ENCODE measurements around the gene PHEX. TPM values are rescaled to one million over a fixed set of nuclear protein-coding genes. Genes with fewer than 3 reads are reported as not detected.

Gene PHEX
- total RNA-seq, 1 donor from 2014 or later = 5.3 TPM

DNA sequence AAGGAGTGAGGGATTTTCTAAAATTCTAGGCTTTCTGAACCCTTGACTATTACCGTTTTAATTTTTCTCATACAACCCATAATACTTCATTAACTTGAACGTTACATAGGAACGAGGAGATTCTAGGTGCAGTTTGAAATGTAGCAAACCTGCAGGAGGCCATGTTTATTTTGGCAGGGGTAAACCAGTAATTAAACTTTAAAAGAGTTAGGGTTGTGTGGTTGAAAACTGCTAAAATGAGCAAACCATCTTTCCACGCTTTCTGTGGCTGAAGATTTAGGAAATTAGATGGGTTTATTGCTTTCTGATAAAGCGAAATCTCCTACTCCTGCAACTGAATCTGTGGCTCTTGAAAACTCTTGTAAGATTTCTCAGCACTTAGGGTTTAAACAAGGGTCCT, 1.7 kb downstream of the PHEX start:
- H3K36me3 ChIP-seq (ENCODE audit: control insufficient read depth, insufficient read depth, low read length) = no peaks in the 10 kb centered on the region
- no peaks in the 10 kb centered on the region for H3K27me3 ChIP-seq (ENCODE audit: control insufficient read depth, insufficient read depth, low read length)
- DNase-seq (ENCODE audit: low read depth) = no peak
- FAIRE-seq = no peak
- TF ChIP-seq CTCF (IDR thresholded peaks at IDR 0.05; ENCODE audit: insufficient read depth, low read length, severe bottlenecking) = no peak
- H3K4me3 ChIP-seq (ENCODE audit: low read depth, low read length) = no peak overlapping the region

GRCh38 chrX:22035236-22035635, 3.1 kb downstream of the PHEX start:
- TF ChIP-seq CTCF (IDR thresholded peaks at IDR 0.05; ENCODE audit: insufficient read depth, low read length, severe bottlenecking) = no peak
- Histone ChIP-seq H3K4me3 (ENCODE audit: low read depth, low read length) (no peak overlapping the region), H3K36me3 (ENCODE audit: control insufficient read depth, insufficient read depth, low read length) (no peaks in the 10 kb centered on the region), H3K27me3 (ENCODE audit: control insufficient read depth, insufficient read depth, low read length) (no peaks in the 10 kb centered on the region)
- DNase-seq (ENCODE audit: low read depth) (no peak), FAIRE-seq (no peak)

GRCh38 chrX:22037225-22037624, 5.1 kb downstream of the PHEX start:
- FAIRE-seq (no peak), DNase-seq (ENCODE audit: low read depth) (no peak)
- Histone ChIP-seq H3K27me3 (ENCODE audit: control insufficient read depth, insufficient read depth, low read length) (no peaks in the 10 kb centered on the region), H3K36me3 (ENCODE audit: control insufficient read depth, insufficient read depth, low read length) (no peaks in the 10 kb centered on the region), H3K4me3 (ENCODE audit: low read depth, low read length) (no peak overlapping the region)
- no peak for TF ChIP-seq CTCF (IDR thresholded peaks at IDR 0.05; ENCODE audit: insufficient read depth, low read length, severe bottlenecking)

GRCh38 chrX:22037911-22038537, 5.9 kb downstream of the PHEX start:
- no peak overlapping the region for H3K4me3 ChIP-seq (ENCODE audit: low read depth, low read length)
- H3K27me3 ChIP-seq (ENCODE audit: control insufficient read depth, insufficient read depth, low read length) = no peaks in the 10 kb centered on the region
- no peaks in the 10 kb centered on the region for H3K36me3 ChIP-seq (ENCODE audit: control insufficient read depth, insufficient read depth, low read length)
- DNase-seq (ENCODE audit: low read depth) (no peak), FAIRE-seq (no peak)
- no peak for TF ChIP-seq CTCF (IDR thresholded peaks at IDR 0.05; ENCODE audit: insufficient read depth, low read length, severe bottlenecking)

GRCh38 chrX:22039541-22039940, 7.4 kb downstream of the PHEX start:
- no peak overlapping the region for H3K4me3 ChIP-seq (ENCODE audit: low read depth, low read length)
- no peak for TF ChIP-seq CTCF (IDR thresholded peaks at IDR 0.05; ENCODE audit: insufficient read depth, low read length, severe bottlenecking)
- no peaks in the 10 kb centered on the region for H3K27me3 ChIP-seq (ENCODE audit: control insufficient read depth, insufficient read depth, low read length)
- DNase-seq (ENCODE audit: low read depth) (no peak), FAIRE-seq (no peak)
- H3K36me3 ChIP-seq (ENCODE audit: control insufficient read depth, insufficient read depth, low read length) = no peaks in the 10 kb centered on the region

- FAIRE-seq = no peak
- H3K4me3 ChIP-seq (ENCODE audit: low read depth, low read length) = no peak overlapping the region
- no peak for TF ChIP-seq CTCF (IDR thresholded peaks at IDR 0.05; ENCODE audit: insufficient read depth, low read length, severe bottlenecking)
- no peaks in the 10 kb centered on the region for H3K36me3 ChIP-seq (ENCODE audit: control insufficient read depth, insufficient read depth, low read length)
- no peak for DNase-seq (ENCODE audit: low read depth)
- H3K27me3 ChIP-seq (ENCODE audit: control insufficient read depth, insufficient read depth, low read length) = no peaks in the 10 kb centered on the region
Measured at GRCh38 chrX:22040184-22040583, 8.1 kb downstream of the PHEX start.
